EL (cell line): ENCODE data around the gene VPS51.
A peak's percentile ranks its signal among the peaks of the same experiment; 100 is the strongest.
"Not testable (repeated sequence)": the region's sequence is repeated elsewhere in the genome, so short reads cannot be mapped to it uniquely, and the experiment has no call there.

ENCODE experiments used
- DNase-seq: peaks from one replicate; pipeline ENCODE4 v3.0.0-alpha.2; 2016

Gene VPS51

DNA sequence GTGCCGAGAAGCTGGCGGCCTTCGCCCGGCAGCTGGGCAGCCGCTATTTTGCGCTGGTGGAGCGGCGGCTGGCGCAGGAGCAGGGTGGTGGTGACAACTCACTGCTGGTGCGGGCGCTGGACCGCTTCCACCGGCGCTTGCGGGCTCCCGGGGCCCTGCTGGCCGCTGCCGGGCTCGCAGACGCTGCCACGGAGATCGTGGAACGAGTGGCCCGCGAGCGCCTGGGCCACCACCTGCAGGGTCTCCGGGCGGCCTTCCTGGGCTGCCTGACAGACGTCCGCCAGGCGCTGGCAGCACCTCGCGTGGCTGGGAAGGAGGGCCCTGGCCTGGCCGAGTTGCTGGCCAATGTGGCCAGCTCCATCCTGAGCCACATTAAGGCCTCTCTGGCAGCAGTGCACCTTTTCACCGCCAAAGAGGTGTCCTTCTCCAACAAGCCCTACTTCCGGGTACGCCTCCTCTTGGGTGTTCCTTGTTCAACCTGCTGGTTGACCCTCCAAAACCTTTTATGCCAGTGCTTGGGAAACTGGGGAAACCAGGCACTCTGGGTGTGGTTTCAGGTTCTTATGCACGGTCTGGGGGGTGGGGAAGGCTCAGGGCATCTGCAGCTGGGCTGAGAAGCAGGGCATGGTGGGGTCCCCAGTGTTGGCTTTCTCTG lies 12.6 kb downstream of the VPS51 start:
- DNase-seq, result no peak

DNA sequence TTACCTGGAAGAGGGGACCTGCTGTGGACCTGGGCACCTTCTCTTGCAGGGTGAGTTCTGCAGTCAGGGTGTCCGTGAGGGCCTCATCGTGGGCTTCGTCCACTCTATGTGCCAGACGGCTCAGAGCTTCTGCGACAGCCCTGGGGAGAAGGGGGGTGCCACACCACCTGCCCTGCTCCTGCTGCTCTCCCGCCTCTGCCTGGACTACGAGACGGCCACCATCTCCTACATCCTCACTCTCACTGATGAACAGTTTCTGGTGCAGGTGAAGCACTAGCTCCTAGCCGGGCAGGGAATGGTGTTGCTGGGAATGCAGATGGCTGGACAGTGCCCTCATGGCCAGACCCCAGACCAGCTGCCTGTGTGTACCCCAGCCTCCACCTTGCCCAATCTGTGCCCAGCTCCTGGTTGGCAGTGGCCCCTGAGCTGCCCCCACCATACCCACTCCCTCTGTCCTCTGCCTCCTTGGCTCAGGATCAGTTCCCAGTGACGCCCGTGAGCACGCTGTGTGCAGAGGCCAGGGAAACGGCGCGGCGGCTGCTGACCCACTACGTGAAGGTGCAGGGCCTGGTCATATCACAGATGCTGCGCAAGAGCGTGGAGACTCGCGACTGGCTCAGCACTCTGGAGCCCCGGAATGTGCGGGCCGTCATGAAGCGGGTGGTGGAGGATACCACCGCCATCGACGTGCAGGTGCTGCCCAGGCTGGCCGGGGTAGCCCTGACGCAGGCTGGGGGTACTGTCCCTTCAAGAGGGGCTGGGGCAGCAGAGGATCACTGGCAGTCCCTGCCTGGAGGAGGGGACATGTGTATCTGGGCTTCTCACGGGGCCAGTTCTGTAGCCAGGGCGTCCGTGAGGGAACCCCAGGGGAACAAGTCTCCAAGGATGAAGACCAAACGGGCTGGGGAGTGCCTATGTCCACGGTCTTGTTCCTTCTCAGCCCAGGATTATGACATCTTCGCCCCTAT lies 13.5 kb downstream of the VPS51 start:
- DNase-seq, result no peak

DNA sequence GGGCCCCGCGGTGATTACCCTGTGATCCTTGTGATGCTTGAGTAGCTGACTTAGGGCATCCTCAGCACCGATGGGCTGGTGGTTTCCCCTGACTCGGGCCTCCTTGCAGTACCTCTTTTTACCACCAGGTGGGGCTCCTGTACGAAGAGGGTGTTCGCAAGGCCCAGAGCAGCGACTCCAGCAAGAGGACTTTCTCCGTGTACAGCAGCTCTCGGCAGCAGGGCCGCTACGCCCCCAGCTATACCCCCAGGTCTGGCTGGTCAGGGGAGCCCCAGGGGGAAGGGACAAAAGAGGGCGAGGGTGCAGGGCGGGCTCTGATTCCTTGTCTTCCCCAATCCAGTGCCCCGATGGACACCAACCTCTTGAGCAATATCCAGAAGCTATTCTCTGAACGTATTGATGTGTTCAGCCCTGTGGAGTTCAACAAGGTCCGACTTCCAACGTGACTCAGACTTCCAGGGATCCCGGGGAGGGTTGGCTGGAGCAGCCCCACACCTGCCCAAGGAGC lies 14.4 kb downstream of the VPS51 start:
- DNase-seq, result peak; percentile 80

DNA sequence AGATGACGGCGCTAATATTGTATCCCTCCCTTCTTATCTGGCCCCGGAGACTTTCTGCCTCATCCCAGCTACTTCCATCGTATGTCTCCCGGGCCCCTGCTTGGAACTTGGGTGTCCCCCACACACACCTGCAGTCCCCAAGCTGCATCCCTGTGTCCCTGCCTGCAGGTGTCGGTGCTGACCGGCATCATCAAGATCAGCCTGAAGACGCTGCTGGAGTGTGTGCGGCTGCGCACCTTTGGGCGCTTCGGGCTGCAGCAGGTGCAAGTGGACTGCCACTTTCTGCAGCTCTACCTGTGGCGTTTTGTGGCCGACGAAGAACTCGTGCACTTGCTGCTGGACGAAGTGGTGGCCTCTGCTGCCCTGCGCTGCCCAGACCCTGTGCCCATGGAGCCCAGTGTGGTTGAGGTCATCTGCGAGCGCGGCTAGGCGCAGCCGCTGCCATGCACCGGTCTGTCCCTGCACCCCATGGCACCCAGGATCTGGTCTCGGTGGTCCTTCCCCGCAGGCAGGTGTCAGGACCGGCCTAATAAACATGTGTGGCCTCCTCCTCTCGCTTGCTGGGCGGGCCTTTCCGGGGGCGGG lies 15.2 kb downstream of the VPS51 start:
- no peak for DNase-seq

DNA sequence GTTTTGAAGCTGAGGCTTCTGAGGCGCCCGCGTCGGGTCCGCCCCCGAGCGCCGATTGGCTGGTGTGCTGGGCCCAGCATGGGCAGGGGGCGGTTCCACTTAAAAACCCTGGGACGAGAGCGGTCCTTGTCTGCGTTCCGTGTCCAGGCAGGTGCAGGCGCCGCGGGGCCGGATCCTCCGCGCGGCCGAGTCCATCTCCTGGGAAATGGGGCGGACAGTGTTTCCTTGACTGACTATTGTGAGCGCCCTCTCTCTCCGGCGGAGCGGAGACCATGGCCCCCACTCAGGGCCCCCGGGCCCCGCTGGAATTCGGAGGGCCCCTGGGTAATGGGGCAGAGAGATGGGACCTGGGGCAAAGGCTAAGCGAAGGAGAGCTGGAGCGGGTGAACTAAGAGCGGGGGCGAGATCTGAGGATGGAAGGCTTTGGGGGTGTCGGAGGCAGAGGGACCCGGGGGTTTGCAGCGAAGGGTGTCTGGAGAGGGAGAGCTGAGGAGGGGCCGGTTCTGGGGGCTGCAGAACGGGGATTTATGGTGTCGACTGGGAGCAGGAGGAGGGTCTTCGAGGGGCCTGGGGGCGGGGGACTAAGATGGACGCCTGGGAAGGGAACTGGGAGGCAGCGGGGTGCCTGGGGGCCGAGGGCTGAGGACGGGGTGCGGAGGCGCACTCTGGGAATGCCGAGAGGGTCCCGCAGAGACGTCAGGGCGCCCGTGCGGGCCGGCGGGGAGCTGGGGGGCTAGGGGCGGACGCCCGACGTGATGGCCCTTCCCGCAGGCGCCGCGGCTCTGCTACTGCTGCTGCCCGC lies 15.9 kb downstream of the VPS51 start, which contains the start of gene TM7SF2:
TM7SF2 (plus strand) TSS at position 129 of the 802 bp plus-strand sequence; CDS start at position 273, 144 bp downstream.
- DNase-seq, result peak; percentile 94

DNA sequence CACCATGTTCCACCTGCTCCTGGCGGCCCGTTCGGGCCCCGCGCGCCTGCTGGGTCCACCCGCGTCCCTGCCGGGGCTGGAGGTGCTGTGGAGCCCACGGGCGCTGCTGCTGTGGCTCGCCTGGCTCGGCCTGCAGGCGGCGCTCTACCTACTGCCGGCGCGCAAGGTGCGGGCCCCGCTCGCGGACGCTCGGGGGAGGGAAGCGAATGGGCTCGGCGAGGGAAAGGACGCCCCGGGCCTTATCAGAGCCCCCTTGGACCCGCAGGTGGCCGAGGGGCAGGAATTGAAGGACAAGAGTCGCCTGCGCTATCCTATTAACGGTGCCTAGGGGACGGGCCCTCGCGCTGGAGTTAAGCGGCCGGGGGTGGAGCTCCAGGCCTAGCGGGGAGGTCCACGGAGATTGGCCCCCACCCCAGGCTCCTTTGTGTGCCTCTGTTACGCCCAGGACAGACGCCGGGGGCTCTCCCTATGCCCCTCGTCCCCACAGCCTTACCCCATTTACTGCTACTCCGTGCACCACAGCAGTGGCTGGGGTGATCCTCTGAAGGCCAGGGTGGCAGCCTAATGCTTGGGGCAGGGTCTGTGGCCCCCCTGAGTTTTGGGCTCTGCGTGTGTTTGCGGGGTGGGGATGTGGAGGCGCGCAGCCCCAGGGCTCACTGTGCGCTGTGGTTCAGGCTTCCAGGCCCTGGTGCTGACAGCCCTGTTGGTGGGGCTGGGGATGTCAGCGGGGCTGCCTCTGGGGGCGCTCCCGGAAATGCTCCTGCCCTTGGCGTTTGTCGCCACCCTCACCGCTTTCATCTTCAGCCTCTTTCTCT lies 16.7 kb downstream of the VPS51 start:
- peak; percentile 42 for DNase-seq

DNA sequence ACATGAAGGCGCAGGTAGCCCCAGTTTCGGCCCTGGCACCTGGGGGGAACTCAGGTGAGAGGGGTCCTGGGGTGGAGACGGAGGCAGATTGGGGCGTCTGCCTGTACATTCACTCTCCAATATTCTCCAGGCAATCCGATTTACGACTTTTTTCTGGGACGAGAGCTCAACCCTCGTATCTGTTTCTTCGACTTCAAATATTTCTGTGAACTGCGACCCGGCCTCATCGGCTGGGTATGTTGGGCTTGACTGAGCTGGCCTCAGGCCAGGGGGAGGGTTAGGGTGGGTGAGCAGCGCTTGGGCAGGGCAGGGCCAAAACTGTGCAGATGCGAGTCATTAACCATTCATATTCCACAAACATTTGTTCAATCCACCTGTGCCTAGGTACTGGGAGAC lies 17.3 kb downstream of the VPS51 start:
- no peak for DNase-seq

DNA sequence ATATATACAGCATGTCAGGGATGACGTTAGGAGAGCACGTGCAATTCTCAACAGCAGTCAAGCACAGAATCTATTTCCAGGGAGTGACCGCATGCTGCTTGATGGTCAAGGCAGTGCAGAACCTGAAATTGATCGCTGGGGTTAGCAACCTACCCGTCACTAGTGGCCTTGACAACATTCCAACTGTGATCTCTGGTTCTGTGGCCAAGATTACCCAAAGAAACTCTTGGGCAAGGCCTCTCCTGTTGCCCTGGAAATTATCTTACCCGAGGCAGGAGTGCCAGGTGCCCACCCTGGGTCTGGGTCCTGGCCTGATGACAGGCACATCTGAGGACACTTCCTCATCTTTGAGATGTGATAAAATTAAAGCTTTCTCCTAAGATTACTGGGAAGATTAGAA lies 17.8 kb downstream of the VPS51 start:
- no peak for DNase-seq

DNA sequence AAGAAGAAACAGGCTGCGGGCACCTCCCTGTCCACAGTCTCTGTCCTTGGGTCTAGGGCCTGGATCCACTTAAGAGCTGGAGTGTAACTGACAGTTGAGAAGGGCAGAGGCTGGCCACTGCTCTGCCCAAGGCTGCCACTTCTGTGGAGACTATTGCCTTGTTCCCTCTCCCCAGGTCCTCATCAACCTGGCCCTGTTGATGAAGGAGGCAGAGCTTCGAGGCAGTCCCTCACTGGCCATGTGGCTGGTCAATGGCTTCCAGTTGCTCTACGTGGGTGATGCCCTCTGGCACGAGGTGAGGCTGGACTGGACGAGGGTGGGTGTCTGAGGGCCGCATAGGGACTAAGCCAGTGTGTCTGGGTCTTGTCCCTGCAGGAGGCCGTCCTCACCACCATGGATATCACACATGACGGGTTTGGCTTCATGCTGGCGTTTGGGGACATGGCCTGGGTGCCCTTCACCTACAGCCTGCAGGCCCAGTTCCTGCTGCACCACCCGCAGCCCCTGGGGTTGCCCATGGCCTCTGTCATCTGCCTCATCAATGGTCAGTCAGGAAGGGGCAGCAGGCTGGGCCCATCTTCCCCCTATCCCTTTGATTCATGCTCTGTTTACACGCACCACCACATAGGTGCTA lies 18.6 kb downstream of the VPS51 start:
- no peak for DNase-seq

DNA sequence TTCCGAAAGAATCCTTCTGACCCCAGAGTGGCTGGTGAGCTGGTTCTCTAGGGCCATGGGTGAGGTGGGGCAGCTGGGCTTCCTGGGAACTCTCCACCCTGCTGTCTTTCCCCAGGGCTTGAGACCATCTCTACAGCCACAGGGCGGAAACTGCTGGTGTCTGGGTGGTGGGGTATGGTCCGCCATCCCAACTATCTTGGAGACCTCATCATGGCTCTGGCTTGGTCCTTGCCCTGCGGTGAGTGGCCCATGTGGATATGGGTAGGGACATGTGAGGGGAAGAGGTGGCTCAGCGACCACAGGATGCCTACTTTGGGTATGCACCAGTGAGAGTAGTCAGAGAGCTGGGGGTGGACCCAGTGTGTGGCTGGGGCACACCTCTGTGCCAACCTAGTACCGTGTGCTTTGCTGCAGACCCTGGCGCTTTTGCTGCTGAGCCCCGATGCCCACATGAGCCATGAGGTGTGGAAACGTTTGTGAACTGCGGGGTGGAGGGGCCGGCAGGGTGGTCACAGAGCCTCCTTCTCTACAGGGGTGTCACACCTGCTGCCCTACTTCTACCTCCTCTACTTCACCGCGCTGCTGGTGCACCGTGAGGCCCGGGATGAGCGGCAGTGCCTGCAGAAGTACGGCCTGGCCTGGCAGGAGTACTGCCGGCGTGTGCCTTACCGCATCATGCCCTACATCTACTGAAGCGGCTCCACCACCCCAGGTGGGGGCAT lies 19.5 kb downstream of the VPS51 start:
- DNase-seq, result no peak

DNA sequence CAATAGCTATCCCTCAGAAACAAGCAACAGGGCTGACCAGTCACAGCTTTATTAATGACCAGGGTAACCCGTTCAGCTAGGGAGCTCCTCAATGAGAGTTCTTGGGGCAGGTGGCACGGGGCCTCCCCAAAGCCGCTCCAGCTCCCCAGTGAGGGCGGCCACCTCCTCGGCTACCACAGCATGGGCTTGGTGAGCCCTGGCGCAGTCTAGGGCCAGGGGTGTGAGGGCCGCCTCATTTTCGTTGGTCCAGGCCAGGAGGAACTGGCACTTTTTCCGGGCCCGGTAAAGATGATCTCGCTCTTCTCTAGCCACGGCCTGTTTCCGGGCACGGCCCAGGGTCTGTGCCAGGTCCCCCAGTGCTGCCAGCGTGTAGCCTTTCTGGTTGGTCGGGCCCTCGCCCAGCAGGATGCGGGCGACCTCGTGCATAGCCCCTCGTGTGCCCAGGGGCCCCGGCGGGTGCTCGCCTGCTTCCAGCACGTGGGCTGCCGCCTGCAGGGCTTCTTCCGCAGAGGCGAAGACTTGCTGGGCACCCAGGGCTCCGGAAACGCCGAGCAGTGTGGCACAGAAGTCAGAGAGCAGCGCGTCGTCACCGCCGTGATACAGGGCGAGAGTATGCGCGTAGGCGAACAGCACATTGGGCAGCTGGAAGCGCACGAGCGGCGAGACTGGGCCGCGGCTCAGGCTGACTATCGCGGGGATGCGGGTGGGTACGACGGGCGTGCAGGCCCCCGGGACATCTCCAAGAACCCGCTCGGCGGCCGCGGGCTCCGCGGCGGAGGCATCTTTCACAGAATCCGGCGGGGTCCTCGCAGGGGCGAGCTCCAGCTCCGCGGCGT lies 20.6 kb downstream of the VPS51 start:
- peak; percentile 61 for DNase-seq

DNA sequence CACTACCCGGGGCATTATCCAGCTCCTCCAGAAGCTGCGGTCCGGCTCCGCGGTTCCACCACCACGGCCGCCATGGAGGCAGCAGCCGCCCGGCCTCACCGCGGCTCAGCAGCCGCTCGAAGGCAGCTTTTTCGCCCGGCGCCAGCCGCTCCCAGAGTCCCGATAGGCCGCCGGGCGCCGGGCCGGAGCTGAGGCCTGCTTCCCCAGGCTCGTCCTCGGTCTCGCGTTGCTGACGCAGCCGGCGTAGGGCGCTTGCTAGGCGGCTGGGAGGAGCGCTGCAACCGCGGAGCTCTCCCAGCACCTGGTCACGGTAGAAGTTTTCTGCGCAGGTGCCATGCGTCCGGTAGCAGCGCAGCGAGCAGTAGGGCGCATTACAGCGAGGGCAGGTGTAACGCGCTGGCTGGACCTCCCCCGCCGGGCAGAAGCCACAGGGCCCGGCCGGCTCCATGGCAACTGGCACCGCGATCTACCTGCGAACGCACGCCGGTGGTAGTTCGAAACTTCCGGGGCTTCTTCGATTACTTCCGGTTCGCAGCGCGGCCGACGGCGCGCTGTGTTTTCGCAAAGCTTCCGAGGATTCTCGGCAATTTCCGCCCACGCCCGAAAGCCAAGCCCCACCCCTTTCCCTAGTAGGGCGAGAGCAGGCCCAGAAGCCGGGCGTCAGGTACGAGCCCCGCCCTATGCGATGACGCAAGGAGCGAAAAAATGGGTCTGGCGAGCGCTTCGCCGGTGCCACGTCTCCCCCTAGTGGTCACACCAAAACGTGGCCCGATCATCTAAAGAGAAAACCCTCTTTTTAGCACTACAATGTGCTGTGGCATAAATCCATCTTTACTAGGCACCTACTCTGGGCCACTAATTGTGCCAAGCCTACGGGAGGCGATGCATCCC lies 21.4 kb downstream of the VPS51 start, which contains the start of gene ZNHIT2:
ZNHIT2 (minus strand) TSS at position 496 of the 891 bp plus-strand sequence; CDS start at position 448, 48 bp downstream.
- peak; percentile 98 for DNase-seq

DNA sequence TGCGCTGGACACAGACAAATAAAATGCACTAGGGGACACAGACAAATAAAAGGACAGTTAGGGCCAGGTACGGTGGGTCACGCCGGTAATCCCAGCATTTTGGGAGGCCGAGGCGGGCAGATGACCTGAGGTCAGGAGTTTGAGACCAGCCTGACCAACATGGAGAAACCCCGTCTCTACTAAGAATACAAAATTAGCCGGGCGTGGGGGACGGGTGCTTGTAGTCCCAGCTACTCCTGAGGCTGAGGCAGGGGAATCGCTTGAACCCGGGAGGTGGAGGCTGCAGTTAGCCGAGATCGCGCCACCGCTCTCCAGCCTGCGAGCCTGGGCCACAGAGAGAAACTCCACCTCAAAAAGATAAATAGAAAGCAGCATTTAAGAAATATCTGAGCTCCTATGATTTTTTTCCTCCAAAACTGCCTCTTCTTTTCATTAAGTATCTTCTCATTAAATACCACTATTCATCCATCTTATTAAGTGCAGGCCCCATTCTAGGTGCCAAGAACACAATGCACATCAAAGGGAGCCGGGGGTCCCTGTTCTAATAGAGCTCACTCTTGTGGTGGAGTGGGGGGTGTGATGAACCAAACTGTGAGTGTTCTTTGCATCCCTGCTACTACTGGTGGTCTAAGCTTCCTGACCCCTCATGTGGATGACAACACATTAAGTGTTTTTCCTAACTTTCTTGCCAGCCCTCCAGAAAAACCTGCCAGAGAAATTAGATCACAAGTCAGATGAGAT lies 22.3 kb downstream of the VPS51 start:
- no peak for DNase-seq

DNA sequence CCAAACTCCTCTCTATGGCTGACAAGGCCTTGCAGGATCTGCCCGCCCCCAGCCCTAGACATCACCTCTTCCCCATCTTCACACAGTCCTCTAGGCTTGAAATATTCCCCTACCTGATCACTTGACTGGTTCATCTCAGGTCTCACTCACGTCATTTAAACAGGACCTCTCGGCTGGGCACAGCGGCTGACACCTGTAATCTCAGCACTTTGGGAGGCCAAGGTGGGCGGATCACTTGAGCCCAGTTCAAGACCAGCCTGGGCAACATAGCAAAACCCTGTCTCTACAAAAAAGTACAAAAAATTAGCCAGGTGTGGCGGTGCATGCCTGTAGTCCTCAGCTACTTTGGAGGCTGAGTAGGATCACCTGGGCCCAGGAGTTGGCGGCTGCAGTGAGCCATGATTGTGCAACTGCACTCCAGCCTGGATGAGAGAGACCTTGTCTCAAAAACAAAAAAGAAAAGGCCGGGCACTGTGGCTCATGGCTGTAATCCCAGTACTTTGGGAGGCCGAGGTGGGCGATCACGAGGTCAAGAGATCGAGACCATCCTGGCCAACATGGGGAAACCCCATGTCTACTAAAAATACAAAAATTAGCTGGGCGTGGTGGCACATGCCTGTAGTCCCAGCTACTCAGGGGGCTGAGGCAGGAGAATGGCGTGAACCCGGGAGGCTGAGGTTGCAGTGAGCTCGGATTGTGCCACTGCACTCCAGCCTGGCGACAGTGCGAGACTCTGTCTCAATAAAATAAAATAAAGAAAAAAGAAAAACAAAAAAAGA lies 23.1 kb downstream of the VPS51 start:
- not testable (repeated sequence) for DNase-seq

DNA sequence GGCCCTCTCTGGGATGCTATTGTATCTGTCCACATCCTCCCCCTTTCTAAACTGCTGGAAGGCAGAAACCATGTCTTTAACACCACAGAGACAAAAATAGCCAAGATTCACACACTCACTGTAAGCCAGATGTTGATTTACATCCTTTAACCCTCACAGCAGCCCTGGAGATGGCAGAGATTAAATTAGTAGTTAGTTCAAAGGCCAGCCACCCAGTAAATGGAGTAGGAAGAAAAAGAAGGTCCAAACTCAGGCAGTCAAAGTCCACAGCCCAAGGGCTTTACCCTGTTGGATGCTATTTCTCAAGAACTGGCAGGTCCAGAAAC lies 23.6 kb downstream of the VPS51 start:
- no peak for DNase-seq

DNA sequence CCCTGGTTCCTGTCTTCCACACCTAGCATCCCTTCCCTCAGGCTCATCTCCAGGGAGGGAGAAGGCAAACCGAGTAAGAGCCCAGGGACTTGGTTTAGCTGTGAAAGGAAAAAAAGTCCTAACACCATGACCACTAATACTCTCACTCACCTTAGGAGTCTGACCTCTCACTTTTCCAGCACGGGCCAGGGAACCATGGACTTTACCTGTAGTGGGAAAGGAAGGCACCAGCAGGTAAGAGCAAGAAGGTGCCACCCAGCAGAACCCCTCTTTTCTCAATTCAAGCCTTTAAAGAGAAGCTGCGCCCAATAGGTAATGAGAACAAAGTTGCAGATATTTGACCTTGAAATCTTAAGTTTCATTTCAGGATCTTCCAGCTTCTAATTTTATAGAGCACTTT lies 24.8 kb downstream of the VPS51 start:
- no peak for DNase-seq

DNA sequence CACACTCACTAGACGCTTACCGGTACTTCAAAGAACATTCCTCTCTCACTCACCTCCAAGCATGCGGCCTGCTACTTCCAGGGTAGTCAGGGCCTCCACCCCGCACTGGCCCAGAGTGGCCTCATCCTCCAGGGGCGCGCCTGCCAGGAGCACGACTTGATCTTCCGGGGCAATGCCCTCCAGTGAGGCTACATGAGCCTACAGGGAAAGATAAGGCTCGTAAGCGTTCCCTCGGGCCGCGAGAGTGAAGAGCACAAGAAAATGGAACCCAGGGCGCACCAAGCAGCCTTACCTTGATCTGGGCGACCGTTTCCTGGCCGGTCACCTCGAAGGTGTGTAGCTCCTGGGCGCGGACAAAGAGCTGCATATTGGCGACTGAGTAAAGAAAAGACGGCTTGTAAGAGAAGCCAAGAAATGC lies 25.4 kb downstream of the VPS51 start:
- no peak for DNase-seq
